LNCAP (cell line): ENCODE measurements around the gene SYF2.

Experiments
- CTCF ChIP-seq: fragments of 450-650 bp; IDR thresholded peaks from 2 replicates; pipeline ENCODE4 v1.5.1; 2017; ENCODE audit warnings: mild to moderate bottlenecking

The SYF2 gene

DNA sequence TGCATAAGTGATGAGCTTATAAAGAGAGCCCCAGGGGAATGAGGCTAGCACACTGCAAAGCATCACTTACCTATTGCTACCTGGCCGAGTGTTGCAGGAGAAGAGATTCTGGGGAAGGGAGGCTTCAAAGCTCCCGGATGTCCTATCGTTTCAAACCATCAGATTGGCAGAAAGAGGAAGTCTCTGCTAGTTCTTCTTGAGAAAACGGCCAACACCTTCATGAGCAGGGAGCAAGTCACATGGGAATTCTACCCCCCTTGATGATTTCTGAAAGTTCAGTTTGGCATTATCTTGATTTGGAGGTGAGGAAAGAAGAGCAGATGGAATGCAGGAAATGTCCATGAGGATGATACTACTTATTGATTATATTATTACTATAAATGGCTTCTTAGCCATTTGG is 16.2 kb downstream of the SYF2 start:
- no peak for TF ChIP-seq CTCF

- TF ChIP-seq CTCF: no peak
Observed at GRCh38 chr1:25212725-25213124, 19.6 kb downstream of the SYF2 start.

- TF ChIP-seq CTCF: no peak
Observed at GRCh38 chr1:25210728-25211127, 21.6 kb downstream of the SYF2 start.

DNA sequence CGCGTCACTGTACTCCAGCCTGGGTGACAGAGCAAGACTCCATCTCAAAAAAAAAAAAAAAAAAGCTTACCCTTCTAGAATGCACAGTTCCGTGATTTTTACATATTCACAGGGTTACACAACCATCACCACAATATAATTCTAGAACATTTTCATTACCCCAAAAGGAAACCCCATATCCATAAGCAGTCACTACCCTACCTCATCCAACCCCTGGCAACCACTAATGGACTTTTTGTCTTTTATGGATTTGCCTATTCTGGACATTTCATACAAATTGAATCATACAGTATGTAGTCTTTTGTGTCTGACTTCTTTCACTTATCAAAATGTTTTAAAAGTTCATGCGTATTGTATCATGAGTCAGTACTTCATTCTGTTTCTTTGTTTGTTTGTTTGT is 22.8 kb downstream of the SYF2 start:
- TF ChIP-seq CTCF: no peak

DNA sequence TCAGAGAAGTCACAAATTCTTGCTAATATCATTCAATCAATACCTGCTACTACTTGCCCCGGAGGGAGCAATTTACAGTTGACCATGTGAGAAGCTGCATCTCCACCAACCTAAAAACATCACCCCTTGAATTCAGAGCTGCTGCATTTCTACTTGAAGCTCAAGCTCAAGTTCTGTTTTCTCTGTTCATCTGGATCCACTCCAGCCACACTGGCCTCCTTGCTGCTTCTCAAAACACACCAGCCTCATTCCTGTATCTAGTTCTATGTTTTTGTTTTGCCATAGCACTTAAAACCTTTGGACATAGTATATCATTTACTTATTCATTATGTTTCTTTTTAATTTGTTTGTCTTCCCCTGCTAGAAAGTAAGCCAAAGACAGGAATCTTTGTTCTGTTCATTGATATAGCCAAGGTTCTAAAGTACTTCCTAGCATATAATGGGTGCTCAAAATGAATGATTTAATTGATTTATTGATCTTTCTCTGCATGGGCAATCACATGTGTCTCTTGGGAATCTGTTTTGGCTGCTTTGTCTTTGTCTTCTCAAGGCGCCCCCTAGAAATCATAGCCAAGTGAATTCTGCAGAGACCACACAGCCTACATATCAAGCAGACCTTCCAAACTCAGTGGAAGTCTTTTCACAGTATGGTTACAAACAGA is 23.6 kb downstream of the SYF2 start:
- TF ChIP-seq CTCF: no peak

DNA sequence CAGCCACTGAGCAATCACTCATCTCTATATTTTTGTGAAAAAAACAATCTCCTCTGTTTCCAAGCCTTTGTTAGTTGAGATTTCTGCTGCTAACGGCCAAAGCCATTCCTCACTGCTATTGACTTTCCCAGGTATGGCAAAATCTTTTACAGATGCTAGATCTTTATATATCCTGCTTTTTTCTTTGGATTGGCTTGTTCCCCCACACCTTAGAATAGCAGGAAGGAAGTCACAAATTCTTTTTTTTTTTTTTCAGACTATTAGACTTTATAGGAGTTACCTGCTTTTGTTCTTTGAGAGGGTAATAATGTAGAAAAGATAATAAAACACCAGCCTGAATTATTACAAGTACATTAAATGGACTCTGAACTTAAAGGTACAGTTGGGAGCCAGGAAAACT is 24.2 kb downstream of the SYF2 start:
- TF ChIP-seq CTCF: no peak

- TF ChIP-seq CTCF: no peak
Observed at GRCh38 chr1:25206201-25206600, 26.1 kb downstream of the SYF2 start.

DNA sequence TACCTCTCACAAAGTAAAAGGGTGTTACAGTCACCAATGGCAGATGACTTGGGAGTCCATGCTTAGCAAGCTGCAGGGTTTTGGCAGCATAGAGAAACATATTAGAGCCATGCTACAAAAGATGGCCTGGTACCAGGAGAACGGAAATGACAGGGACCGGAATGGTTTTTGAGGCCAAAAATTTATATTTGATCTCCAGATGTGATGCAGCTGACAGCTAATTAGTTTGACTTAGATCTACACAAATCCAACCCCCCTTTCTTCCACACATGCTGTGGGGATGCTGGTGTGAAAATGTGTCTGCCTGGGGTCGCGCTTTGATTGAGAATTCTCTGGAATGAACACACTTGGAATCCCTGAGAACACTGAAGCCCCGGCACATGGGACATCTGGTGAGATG is 26.5 kb downstream of the SYF2 start:
- no peak for TF ChIP-seq CTCF
